Measurements from ENCODE around the gene SLF2. TPM values are rescaled to one million over a fixed set of nuclear protein-coding genes. Genes with fewer than 3 reads are reported as not detected.

Gene SLF2
- total and polyA plus RNA-seq, 2 of the 8 experiments (the other 6 are each of a cell fraction or from before 2014, with no cell fraction given) = 5.5 to 20.9 TPM

DNA sequence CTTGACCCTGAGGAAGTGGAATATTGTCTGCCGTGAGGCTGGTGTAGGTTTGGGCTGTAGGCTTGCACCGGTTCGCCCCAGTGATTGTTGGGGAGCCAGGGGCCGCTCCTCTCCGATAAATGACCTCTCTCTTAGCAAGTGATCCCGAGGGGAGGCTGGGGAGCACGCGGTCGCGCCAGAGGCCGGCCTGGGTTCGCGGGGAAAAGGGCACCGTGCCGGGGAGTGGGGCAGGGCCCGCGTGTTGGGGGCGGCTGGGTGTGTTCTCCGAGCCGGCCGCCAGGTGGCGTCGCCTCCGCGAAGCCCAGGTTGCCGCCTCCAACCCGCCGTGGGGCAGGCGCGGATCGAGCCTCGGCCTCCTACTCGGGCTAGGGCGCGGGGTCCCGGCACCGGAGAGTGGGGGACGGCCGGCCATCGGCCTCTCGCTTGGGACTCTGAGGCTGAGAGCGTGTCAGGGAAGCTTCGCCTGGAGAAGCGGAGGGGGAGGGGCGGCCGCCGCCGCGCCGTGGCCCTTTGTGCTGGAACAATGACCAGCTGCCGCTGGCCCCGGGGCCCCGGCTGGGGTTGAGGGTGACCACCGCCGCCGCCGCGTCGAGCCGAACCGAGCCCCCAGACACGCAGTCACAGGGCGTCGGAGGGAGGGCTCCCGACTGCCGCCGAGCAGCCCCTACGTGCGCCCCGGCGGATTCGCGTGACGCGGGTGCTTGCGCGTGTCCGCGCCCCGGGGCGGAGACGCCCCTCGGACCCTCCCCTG, 86.4 kb downstream of the SLF2 start (continued):
- TF ChIP-seq, protein P1, sequence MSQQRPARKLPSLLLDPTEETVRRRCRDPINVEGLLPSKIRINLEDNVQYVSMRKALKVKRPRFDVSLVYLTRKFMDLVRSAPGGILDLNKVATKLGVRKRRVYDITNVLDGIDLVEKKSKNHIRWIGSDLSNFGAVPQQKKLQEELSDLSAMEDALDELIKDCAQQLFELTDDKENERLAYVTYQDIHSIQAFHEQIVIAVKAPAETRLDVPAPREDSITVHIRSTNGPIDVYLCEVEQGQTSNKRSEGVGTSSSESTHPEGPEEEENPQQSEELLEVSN (IDR thresholded peaks at IDR 0.05) = peak; percentile 45; the same call in 1 of the 2 replicates
- TF ChIP-seq GTF2F1 (IDR thresholded peaks at IDR 0.05; ENCODE audit: borderline replicate concordance, low read depth, low read length) = no peak
- no peak for TF ChIP-seq CREB1 (IDR thresholded peaks at IDR 0.05)
- TF ChIP-seq CBX5 (IDR thresholded peaks at IDR 0.05; ENCODE audit: low read depth, low read length) = no peak
- TF ChIP-seq FOSL1 (IDR thresholded peaks at IDR 0.05; ENCODE audit: insufficient read depth, low read depth, low read length) = no peak
- no peak for TF ChIP-seq SIRT6 (IDR thresholded peaks at IDR 0.05; ENCODE audit: low read length)
- TF ChIP-seq SIX5 (IDR thresholded peaks at IDR 0.05; ENCODE audit: low read depth, low read length) = no peak
- no peak for TF ChIP-seq SP1 (IDR thresholded peaks at IDR 0.05; ENCODE audit: low read depth, low read length)
- TF ChIP-seq CHD1 (IDR thresholded peaks at IDR 0.05; ENCODE audit: low read depth, low read length) = no peak
- TF ChIP-seq NRF1 (IDR thresholded peaks at IDR 0.05; ENCODE audit: low read depth, low read length) = no peak
- TF ChIP-seq CEBPB (IDR thresholded peaks at IDR 0.05; ENCODE audit: low read depth, low read length) = no peak
- peak; percentile 11 for TF ChIP-seq ASH2L (IDR thresholded peaks at IDR 0.05; ENCODE audit: low read length)
- no peak for TF ChIP-seq GABPA (IDR thresholded peaks at IDR 0.05; ENCODE audit: borderline replicate concordance, insufficient read depth, low read length)
- peak; percentile 43; the same call in 1 of the 2 replicates for TF ChIP-seq SUZ12 (IDR thresholded peaks at IDR 0.05; ENCODE audit: low read length)
- TF ChIP-seq EP300 (IDR thresholded peaks at IDR 0.05; ENCODE audit: borderline replicate concordance in 1 of 2, low read depth in 2 of 2, low read length in 2 of 2) = 0 out of 3 replicates have a peak, but pooled peaks of 1 of the 2 experiments have one; percentile 32
- no peak for TF ChIP-seq SRF (IDR thresholded peaks at IDR 0.05; ENCODE audit: low read depth, low read length)
- no peak for TF ChIP-seq RXRA (IDR thresholded peaks at IDR 0.05; ENCODE audit: insufficient read depth, low read depth, low read length)
- TF ChIP-seq RFX5 (IDR thresholded peaks at IDR 0.05; ENCODE audit: borderline replicate concordance, low read depth, low read length) = no peak
- TF ChIP-seq SP4 (IDR thresholded peaks at IDR 0.05; ENCODE audit: low read length) = peak; percentile 71; the same call in 1 of the 2 replicates
- TF ChIP-seq TBP (IDR thresholded peaks at IDR 0.05; ENCODE audit: low read depth, low read length) = peak; percentile 35; the same call in 1 of the 2 replicates
- TF ChIP-seq CHD2 (IDR thresholded peaks at IDR 0.05; ENCODE audit: low read length) = no peak
- TF ChIP-seq TCF12 (IDR thresholded peaks at IDR 0.05; ENCODE audit: low read depth, low read length) = no peak
- peak; percentile 68 for TF ChIP-seq MAX (IDR thresholded peaks at IDR 0.05)
- no peak for TF ChIP-seq USF2 (IDR thresholded peaks at IDR 0.05; ENCODE audit: low read length)
